ENCODE data around the gene GALK2.

DNA sequence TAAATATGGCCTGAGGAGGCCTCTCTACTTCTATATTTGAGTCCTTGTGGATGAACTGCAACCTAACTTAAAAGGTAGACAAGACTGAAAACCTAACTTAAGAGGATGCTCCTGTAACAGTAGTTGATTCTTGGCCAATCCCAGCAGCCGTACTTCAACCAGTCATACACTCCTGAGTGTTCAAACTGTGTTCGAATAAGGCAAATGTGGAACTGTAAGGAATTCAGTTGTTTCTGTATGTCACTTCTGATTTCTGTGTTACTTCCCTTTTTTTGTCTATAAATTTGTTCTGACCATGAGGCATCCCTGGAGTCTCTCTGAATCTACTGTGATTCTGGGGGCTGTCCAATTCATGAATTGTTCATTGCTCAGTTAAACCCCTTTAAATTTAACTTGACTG lies 20.5 kb downstream of the GALK2 start:
- TF ChIP-seq, protein P1, sequence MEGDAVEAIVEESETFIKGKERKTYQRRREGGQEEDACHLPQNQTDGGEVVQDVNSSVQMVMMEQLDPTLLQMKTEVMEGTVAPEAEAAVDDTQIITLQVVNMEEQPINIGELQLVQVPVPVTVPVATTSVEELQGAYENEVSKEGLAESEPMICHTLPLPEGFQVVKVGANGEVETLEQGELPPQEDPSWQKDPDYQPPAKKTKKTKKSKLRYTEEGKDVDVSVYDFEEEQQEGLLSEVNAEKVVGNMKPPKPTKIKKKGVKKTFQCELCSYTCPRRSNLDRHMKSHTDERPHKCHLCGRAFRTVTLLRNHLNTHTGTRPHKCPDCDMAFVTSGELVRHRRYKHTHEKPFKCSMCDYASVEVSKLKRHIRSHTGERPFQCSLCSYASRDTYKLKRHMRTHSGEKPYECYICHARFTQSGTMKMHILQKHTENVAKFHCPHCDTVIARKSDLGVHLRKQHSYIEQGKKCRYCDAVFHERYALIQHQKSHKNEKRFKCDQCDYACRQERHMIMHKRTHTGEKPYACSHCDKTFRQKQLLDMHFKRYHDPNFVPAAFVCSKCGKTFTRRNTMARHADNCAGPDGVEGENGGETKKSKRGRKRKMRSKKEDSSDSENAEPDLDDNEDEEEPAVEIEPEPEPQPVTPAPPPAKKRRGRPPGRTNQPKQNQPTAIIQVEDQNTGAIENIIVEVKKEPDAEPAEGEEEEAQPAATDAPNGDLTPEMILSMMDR (IDR thresholded peaks at IDR 0.05): no peak
- TF ChIP-seq POLR2A (IDR thresholded peaks at IDR 0.05): no peak
